ENCODE data around the gene SCP2. TPM values are rescaled to one million over a fixed set of nuclear protein-coding genes. Genes with fewer than 3 reads are reported as not detected.

Gene SCP2
- polyA plus RNA-seq, 2 of the 4 experiments (the other 2 are of a cell fraction) = 79.0 to 124 TPM

GRCh38 chr1:52920791-52921291 lies 6.2 kb upstream of the SCP2 start:
- CTCF ChIA-PET = interaction anchor here (0.7 to 3.0 kb wide), 17 partner anchors 8 to 268 kb away, joined by 3 to 14 read pairs (median 4); no protein-coding TSS in a partner anchor
- no peak for FAIRE-seq
- peak overlapping the region; percentile 53 for H3K4me3 ChIP-seq

GRCh38 chr1:52925571-52926005 lies 1.5 kb upstream of the SCP2 start:
- H3K4me3 ChIP-seq = no peak overlapping the region
- FAIRE-seq = no peak
- H3K9me3 ChIP-seq = no peaks in the 10 kb centered on the region
- H3K4me1 ChIP-seq = peaks cover 11% of the 10 kb centered on the region; the same call in 2 of the 3 replicates
- WGBS (ENCODE audit: missing lambda C conversion rate) = 58% methylated on average over 4 of the region's 5 CpGs
- no peak overlapping the region; a peak in 1 of 6 replicates for H3K27ac ChIP-seq
- H3K4me2 ChIP-seq = peak overlapping the region; percentile 36; the same call in 2 of the 3 replicates
- no peak for ATAC-seq
- ChIA-PET POLR2A (no interaction called here), CTCF (interaction anchor here (1.0 to 1.7 kb wide), 2 partner anchors 257 to 260 kb away, joined by 3 to 6 read pairs; no protein-coding TSS in a partner anchor)
- TF ChIP-seq HEYL (CRISPR knock-in tag; IDR thresholded peaks at IDR 0.05) = no peak
- no peak for TF ChIP-seq HMGXB4 (CRISPR knock-in tag; IDR thresholded peaks at IDR 0.05; ENCODE audit: borderline replicate concordance)
- TF ChIP-seq ZFP36 (IDR thresholded peaks at IDR 0.05; ENCODE audit: borderline replicate concordance, partially characterized antibody) = no peak
- no peak for TF ChIP-seq EHF (CRISPR knock-in tag; IDR thresholded peaks at IDR 0.05)
- no peak for TF ChIP-seq JUN (IDR thresholded peaks at IDR 0.05)
- no peak for TF ChIP-seq BHLHE40 (IDR thresholded peaks at IDR 0.05; ENCODE audit: low read depth, low read length)
- TF ChIP-seq RCOR1 (IDR thresholded peaks at IDR 0.05; ENCODE audit: low read depth, low read length) = no peak
- TF ChIP-seq POLR2AphosphoS2 (conservative IDR thresholded peaks at IDR 0.05; ENCODE audit: low read length) = no peak
- no peak for TF ChIP-seq MAX (IDR thresholded peaks at IDR 0.05)
- TF ChIP-seq ZC3H11A (IDR thresholded peaks at IDR 0.05) = no peak
- TF ChIP-seq EHMT2 (IDR thresholded peaks at IDR 0.05; ENCODE audit: low read depth) = no peak
- DNase-seq (ENCODE audit: low read depth in 1 of 2, low spot score in 1 of 2) = no peak

More at GRCh38 chr1:52920791-52921291, 6.2 kb upstream of the SCP2 start:
- Histone ChIP-seq H3K9me3 (no peaks in the 10 kb centered on the region), H3K4me2 (peak overlapping the region; percentile 85), H3K4me1 (peaks cover 9% of the 10 kb centered on the region; the same call in 2 of the 3 replicates), H3K27ac (peak overlapping the region; percentile 81 to 94; a peak in 5 of 6 replicates)
- TF ChIP-seq ZSCAN20 (CRISPR knock-in tag; IDR thresholded peaks at IDR 0.05) (no peak), NFE2L2 (conservative IDR thresholded peaks at IDR 0.05; ENCODE audit: low read length) (no peak), KDM1A (IDR thresholded peaks at IDR 0.05; ENCODE audit: low read depth) (no peak), SMC3 (IDR thresholded peaks at IDR 0.05) (no peak)
- ATAC-seq (peak in 1 of 2 experiments; percentile 9; a peak in 3 of 6 replicates), DNase-seq (ENCODE audit: low read depth in 1 of 2, low spot score in 1 of 2) (no peak)
- WGBS (ENCODE audit: missing lambda C conversion rate) = 87% methylated on average over 20 of the region's 35 CpGs
- POLR2A ChIA-PET = interaction anchor here (1.0 kb wide), 1 partner anchor 217 kb away, joined by 3 read pairs; no protein-coding TSS in a partner anchor

- CTCF ChIA-PET = interaction anchor here (1.5 kb wide), 1 partner anchor 11 kb away, joined by 4 read pairs; no protein-coding TSS in a partner anchor
- no peaks in the 10 kb centered on the region for H3K9me3 ChIP-seq
- POLR2A ChIA-PET = no interaction called here
- peaks cover 11% of the 10 kb centered on the region; the same call in 2 of the 3 replicates for H3K4me1 ChIP-seq
- H3K4me3 ChIP-seq = peak overlapping the region; percentile 66
- ATAC-seq = peak in 1 of 2 experiments; percentile 73; a peak in 3 of 6 replicates
- no peak for TF ChIP-seq HOXB13 (CRISPR knock-in tag; IDR thresholded peaks at IDR 0.05; ENCODE audit: low read depth)
- TF ChIP-seq FOSB (CRISPR knock-in tag; IDR thresholded peaks at IDR 0.05) = no peak
- no peak for TF ChIP-seq PBX3 (IDR thresholded peaks at IDR 0.05)
- no peak for TF ChIP-seq BHLHE40 (IDR thresholded peaks at IDR 0.05; ENCODE audit: low read depth, low read length)
- no peak for TF ChIP-seq RARB (CRISPR knock-in tag; IDR thresholded peaks at IDR 0.05)
- TF ChIP-seq ZFP36 (IDR thresholded peaks at IDR 0.05; ENCODE audit: borderline replicate concordance, partially characterized antibody) = no peak
- no peak for TF ChIP-seq EHF (CRISPR knock-in tag; IDR thresholded peaks at IDR 0.05)
- no peak for TF ChIP-seq JUNB (IDR thresholded peaks at IDR 0.05)
- TF ChIP-seq NPAS2 (CRISPR knock-in tag; IDR thresholded peaks at IDR 0.05; ENCODE audit: borderline replicate concordance) = no peak
- TF ChIP-seq BCL3 (IDR thresholded peaks at IDR 0.05) = no peak
- TF ChIP-seq GATA3 (IDR thresholded peaks at IDR 0.05; ENCODE audit: borderline replicate concordance) = no peak
- TF ChIP-seq MAZ (IDR thresholded peaks at IDR 0.05; ENCODE audit: borderline replicate concordance, low read depth, low read length) = no peak
- no peak for TF ChIP-seq POLR2A (IDR thresholded peaks at IDR 0.05; ENCODE audit: low read length)
- H3K27ac ChIP-seq = peak overlapping the region; percentile 69 to 98
- WGBS (ENCODE audit: missing lambda C conversion rate) = 20% methylated on average over 7 of the region's 12 CpGs
- FAIRE-seq = no peak
- peak overlapping the region; percentile 85 for H3K4me2 ChIP-seq
- DNase-seq (ENCODE audit: low read depth in 1 of 2, low spot score in 1 of 2) = no peak
Measured at GRCh38 chr1:52926864-52927211, 238 bp upstream of the SCP2 start.
